HG03159 (cell line): ENCODE results near the gene GHRL.

Source experiments
- ATAC-seq: cut with Tn5 transposase; IDR thresholded peaks from one replicate; pipeline ENCODE4 v1.9.1; 2021; ENCODE audit warnings: mild to moderate bottlenecking, moderate library complexity; ENCODE audit not compliant: unreplicated experiment

Gene GHRL

GRCh38 chr3:10328460-10329071 is 35.8 kb upstream of the GHRL start:
- no peak for ATAC-seq

- ATAC-seq = no peak
Measured at GRCh38 chr3:10327592-10327991, 34.8 kb upstream of the GHRL start.

- no peak for ATAC-seq
Measured at GRCh38 chr3:10322352-10322710, 29.6 kb upstream of the GHRL start.

GRCh38 chr3:10321630-10322351 is 29.0 kb upstream of the GHRL start:
- no peak for ATAC-seq

GRCh38 chr3:10320320-10320677 is 27.6 kb upstream of the GHRL start:
- no peak for ATAC-seq

GRCh38 chr3:10319804-10320203 is 27.1 kb upstream of the GHRL start:
- ATAC-seq = no peak

- no peak for ATAC-seq
Measured at GRCh38 chr3:10319251-10319650, 26.5 kb upstream of the GHRL start.

- no peak for ATAC-seq
Measured at GRCh38 chr3:10317961-10318350, 25.2 kb upstream of the GHRL start.

GRCh38 chr3:10317311-10317960 is 24.7 kb upstream of the GHRL start:
- ATAC-seq = no peak

- ATAC-seq = no peak
Measured at GRCh38 chr3:10315771-10316344, 23.1 kb upstream of the GHRL start.

- no peak for ATAC-seq
Measured at GRCh38 chr3:10315101-10315500, 22.4 kb upstream of the GHRL start.

- no peak for ATAC-seq
Measured at GRCh38 chr3:10312861-10313260, 20.1 kb upstream of the GHRL start.

GRCh38 chr3:10312391-10312790 is 19.6 kb upstream of the GHRL start:
- no peak for ATAC-seq

GRCh38 chr3:10311710-10312109 is 19.0 kb upstream of the GHRL start:
- ATAC-seq = no peak

- no peak for ATAC-seq
Measured at GRCh38 chr3:10310578-10310977, 17.8 kb upstream of the GHRL start.

- ATAC-seq = no peak
Measured at GRCh38 chr3:10309736-10310135, 17.0 kb upstream of the GHRL start.

GRCh38 chr3:10308678-10309077 is 15.9 kb upstream of the GHRL start:
- ATAC-seq = no peak

GRCh38 chr3:10306156-10306555 is 13.4 kb upstream of the GHRL start:
- ATAC-seq = no peak

- ATAC-seq = no peak
Measured at GRCh38 chr3:10305331-10305902, 12.7 kb upstream of the GHRL start.

- ATAC-seq = no peak
Measured at GRCh38 chr3:10304905-10305304, 12.2 kb upstream of the GHRL start.

GRCh38 chr3:10303785-10304184 is 11.0 kb upstream of the GHRL start:
- no peak for ATAC-seq

GRCh38 chr3:10303105-10303504 is 10.4 kb upstream of the GHRL start:
- no peak for ATAC-seq
